Endothelial cell of umbilical vein (primary cell): ENCODE results near the gene KCNMA1.

Experiments used
- EZH2 ChIP-seq: IDR thresholded peaks from 2 replicates; pipeline ENCODE4 v1.6.1; 2012; ENCODE audit warnings: borderline replicate concordance, low read depth, mild to moderate bottlenecking, moderate library complexity, low read length, inconsistent platforms; ENCODE audit not compliant: severe bottlenecking
- FOS ChIP-seq: IDR thresholded peaks from 2 replicates; pipeline ENCODE4 v1.6.1; 2011; ENCODE audit warnings: mild to moderate bottlenecking, low read length, moderate library complexity, borderline replicate concordance; ENCODE audit not compliant: insufficient read depth
- GATA2 ChIP-seq: IDR thresholded peaks from 2 replicates; pipeline ENCODE4 v1.7.0; 2011; ENCODE audit warnings: low read depth, mild to moderate bottlenecking, moderate library complexity, mixed read lengths, low read length; ENCODE audit not compliant: insufficient read length, insufficient read depth
- JUN ChIP-seq: IDR thresholded peaks from 2 replicates; pipeline ENCODE4 v1.6.1; 2011; ENCODE audit warnings: borderline replicate concordance, low read depth; ENCODE audit not compliant: insufficient read length, insufficient read depth
- MYC ChIP-seq: IDR thresholded peaks from one replicate; pipeline ENCODE4 v1.6.1; 2011; ENCODE audit warnings: mild to moderate bottlenecking, low read depth, low read length
- POLR2A ChIP-seq: IDR thresholded peaks from 2 replicates; pipeline ENCODE4 v1.6.1; 2012; ENCODE audit warnings: low read depth, mild to moderate bottlenecking, control low read depth, low read length
- POLR2AphosphoS5 ChIP-seq: IDR thresholded peaks from 2 replicates; pipeline ENCODE4 v1.6.1; 2012; ENCODE audit warnings: low read depth, mild to moderate bottlenecking, control low read depth, low read length, moderate library complexity; ENCODE audit not compliant: insufficient read depth
- TF ChIP-seq, protein P1 (sequence below), 2 donors: IDR thresholded peaks; 1 replicate in 1 of 2; 2 replicates in 1 of 2; pipeline ENCODE4 v1.5.1; 2011; ENCODE audit warnings: low read length in 2 of 2, mild to moderate bottlenecking in 2 of 2, moderate library complexity in 2 of 2, control low read depth in 1 of 2, inconsistent platforms in 1 of 2, low read depth in 1 of 2; ENCODE audit not compliant: insufficient read depth in 1 of 2; ENCODE audit errors: extremely low read depth in 1 of 2
- TF ChIP-seq, protein P2 (sequence below): IDR thresholded peaks from 2 replicates; pipeline ENCODE4 v1.6.1; 2011; ENCODE audit not compliant: insufficient read depth, insufficient read length

DNA sequence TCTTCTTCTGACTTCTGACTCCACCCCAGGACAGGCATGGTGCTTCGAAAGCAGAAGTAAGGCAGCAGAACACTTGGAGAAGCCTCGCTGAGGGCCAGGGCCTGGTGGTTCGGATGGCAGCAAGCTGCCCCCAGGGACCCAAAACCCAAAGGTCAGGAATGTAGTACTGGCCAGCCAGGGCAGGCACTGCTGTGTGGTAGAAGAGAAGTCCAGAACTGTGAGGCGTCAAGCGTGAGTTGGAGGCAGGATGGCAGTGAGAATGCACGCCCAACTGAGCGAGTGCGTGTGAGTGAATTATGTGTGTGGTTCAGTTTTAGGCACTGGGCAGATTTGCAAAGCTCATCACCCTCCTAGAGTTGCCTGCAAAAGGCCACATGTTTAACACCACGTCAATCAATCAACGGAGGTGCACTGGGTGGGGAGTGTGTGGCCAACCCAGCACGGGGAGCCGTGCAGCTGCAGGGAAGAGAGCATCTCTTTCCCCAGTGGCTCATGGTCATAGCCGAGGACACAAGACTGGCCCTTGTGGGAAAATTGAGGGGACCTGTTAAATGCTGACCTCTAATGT lies 144.3 kb downstream of the KCNMA1 start:
- no peak for TF ChIP-seq EZH2
- TF ChIP-seq, protein P1, sequence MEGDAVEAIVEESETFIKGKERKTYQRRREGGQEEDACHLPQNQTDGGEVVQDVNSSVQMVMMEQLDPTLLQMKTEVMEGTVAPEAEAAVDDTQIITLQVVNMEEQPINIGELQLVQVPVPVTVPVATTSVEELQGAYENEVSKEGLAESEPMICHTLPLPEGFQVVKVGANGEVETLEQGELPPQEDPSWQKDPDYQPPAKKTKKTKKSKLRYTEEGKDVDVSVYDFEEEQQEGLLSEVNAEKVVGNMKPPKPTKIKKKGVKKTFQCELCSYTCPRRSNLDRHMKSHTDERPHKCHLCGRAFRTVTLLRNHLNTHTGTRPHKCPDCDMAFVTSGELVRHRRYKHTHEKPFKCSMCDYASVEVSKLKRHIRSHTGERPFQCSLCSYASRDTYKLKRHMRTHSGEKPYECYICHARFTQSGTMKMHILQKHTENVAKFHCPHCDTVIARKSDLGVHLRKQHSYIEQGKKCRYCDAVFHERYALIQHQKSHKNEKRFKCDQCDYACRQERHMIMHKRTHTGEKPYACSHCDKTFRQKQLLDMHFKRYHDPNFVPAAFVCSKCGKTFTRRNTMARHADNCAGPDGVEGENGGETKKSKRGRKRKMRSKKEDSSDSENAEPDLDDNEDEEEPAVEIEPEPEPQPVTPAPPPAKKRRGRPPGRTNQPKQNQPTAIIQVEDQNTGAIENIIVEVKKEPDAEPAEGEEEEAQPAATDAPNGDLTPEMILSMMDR (IDR thresholded peaks at IDR 0.05; ENCODE audit: extremely low read depth in 1 of 2, insufficient read depth in 1 of 2, low read depth in 1 of 2, low read length in 2 of 2): no peak
- no peak for TF ChIP-seq POLR2AphosphoS5
- TF ChIP-seq POLR2A: no peak
- no peak for TF ChIP-seq MYC
- TF ChIP-seq, protein P2, sequence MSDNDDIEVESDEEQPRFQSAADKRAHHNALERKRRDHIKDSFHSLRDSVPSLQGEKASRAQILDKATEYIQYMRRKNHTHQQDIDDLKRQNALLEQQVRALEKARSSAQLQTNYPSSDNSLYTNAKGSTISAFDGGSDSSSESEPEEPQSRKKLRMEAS: no peak
- TF ChIP-seq GATA2: no peak
- TF ChIP-seq FOS: no peak
- TF ChIP-seq JUN: no peak
